GM23338 (cell line): ENCODE measurements around the gene RANGRF. TPM values are rescaled to one million over a fixed set of nuclear protein-coding genes. Genes with fewer than 3 reads are reported as not detected.

Source experiments
- ATAC-seq: fragments of 200-7000 bp; cut with Tn5 transposase; 3 replicates; pipeline ENCODE4 v1.9.1; 2020
- DNase-seq: peaks from one replicate; pipeline ENCODE4 v3.0.0-alpha.2; 2015; ENCODE audit warnings: low spot score
- H2AFZ ChIP-seq: fragments of 200-600 bp; sonication (generic); 2 replicates; pipeline ENCODE4 v1.8.0; 2016; ENCODE audit warnings: antibody characterized with exemption, mild to moderate bottlenecking, moderate library complexity
- H3F3A ChIP-seq: fragments of 200-600 bp; sonication (generic); replicated peaks from 2 replicates; pipeline ENCODE4 v1.8.0; 2017; ENCODE audit warnings: antibody characterized with exemption, mixed run types, low read depth
- H3K27ac ChIP-seq: fragments of 200-600 bp; sonication (generic); 2 replicates; pipeline ENCODE4 v1.6.1; 2016; ENCODE audit warnings: low read depth
- H3K27me3 ChIP-seq: fragments of 200-600 bp; sonication (generic); 2 replicates; pipeline ENCODE4 v1.8.0; 2016; ENCODE audit warnings: mild to moderate bottlenecking, mixed run types, moderate library complexity; ENCODE audit not compliant: insufficient read depth
- H3K36me3 ChIP-seq: fragments of 200-600 bp; sonication (generic); 2 replicates; pipeline ENCODE4 v1.8.0; 2016; ENCODE audit warnings: mild to moderate bottlenecking; ENCODE audit not compliant: insufficient read depth
- H3K4me1 ChIP-seq: fragments of 200-600 bp; sonication (generic); 2 replicates; pipeline ENCODE4 v1.8.0; 2016; ENCODE audit warnings: mild to moderate bottlenecking, moderate library complexity; ENCODE audit not compliant: insufficient read depth
- H3K4me2 ChIP-seq: fragments of 200-600 bp; sonication (generic); 2 replicates; pipeline ENCODE4 v1.7.1; 2017; ENCODE audit warnings: mixed run types
- H3K4me3 ChIP-seq: fragments of 200-600 bp; sonication (generic); 2 replicates; pipeline ENCODE4 v1.6.1; 2016; ENCODE audit warnings: mixed run types
- H3K79me2 ChIP-seq: fragments of 200-600 bp; sonication (generic); replicated peaks from 2 replicates; pipeline ENCODE4 v1.8.0; 2017; ENCODE audit warnings: mild to moderate bottlenecking; ENCODE audit not compliant: insufficient read depth
- H3K9me2 ChIP-seq: fragments of 200-600 bp; sonication (generic); 2 replicates; pipeline ENCODE4 v1.8.0; 2017; ENCODE audit not compliant: insufficient read depth
- H4K20me1 ChIP-seq: fragments of 200-600 bp; sonication (generic); replicated peaks from 2 replicates; pipeline ENCODE4 v1.8.0; 2017; ENCODE audit warnings: mild to moderate bottlenecking; ENCODE audit not compliant: insufficient read depth
- H3K27ac Mint-ChIP-seq: 2 replicates; pipeline ENCODE4 v1.8.0; 2020; ENCODE audit warnings: inconsistent platforms, mild to moderate bottlenecking, moderate library complexity, mixed read lengths
- H3K27me3 Mint-ChIP-seq: 3 replicates; pipeline ENCODE4 v1.8.0; 2022; ENCODE audit warnings: low read depth, mild to moderate bottlenecking, moderate library complexity, mixed read lengths, inconsistent platforms; ENCODE audit not compliant: insufficient read depth, poor library complexity
- H3K36me3 Mint-ChIP-seq: 3 replicates; pipeline ENCODE4 v1.8.0; 2021; ENCODE audit warnings: low read depth, mild to moderate bottlenecking, inconsistent platforms, moderate library complexity, mixed read lengths
- H3K4me1 Mint-ChIP-seq: 3 replicates; pipeline ENCODE4 v1.8.0; 2020; ENCODE audit warnings: mild to moderate bottlenecking, inconsistent platforms, mixed read lengths
- H3K4me3 Mint-ChIP-seq: 3 replicates; pipeline ENCODE4 v1.8.0; 2021; ENCODE audit warnings: moderate library complexity, mild to moderate bottlenecking, inconsistent platforms, mixed read lengths
- H3K9me3 Mint-ChIP-seq: 3 replicates; pipeline ENCODE4 v1.8.0; 2020; ENCODE audit warnings: moderate library complexity, mild to moderate bottlenecking, inconsistent platforms, mixed read lengths
- ETS1 ChIP-seq: IDR thresholded peaks from 2 replicates; pipeline ENCODE4 v1.6.1; 2016; ENCODE audit warnings: antibody characterized with exemption
- EZH2 ChIP-seq: fragments of 200-600 bp; sonication (generic); IDR thresholded peaks from one replicate; pipeline ENCODE4 v1.8.0; 2017; ENCODE audit warnings: antibody characterized with exemption, mild to moderate bottlenecking, low read depth; ENCODE audit not compliant: unreplicated experiment
- EZH2phosphoT487 ChIP-seq: fragments of 200-600 bp; sonication (generic); IDR thresholded peaks from one replicate; pipeline ENCODE4 v1.8.1; 2018; ENCODE audit warnings: antibody characterized with exemption; ENCODE audit not compliant: unreplicated experiment
- JUNB ChIP-seq: IDR thresholded peaks from one replicate; pipeline ENCODE4 v1.6.1; 2016; ENCODE audit warnings: antibody characterized with exemption; ENCODE audit not compliant: unreplicated experiment
- POLR2AphosphoS5 ChIP-seq: IDR thresholded peaks from 2 replicates; pipeline ENCODE4 v1.6.1; 2016; ENCODE audit warnings: antibody characterized with exemption, low read depth
- ZNF462 ChIP-seq: fragments of 250-450 bp; sonication (Bioruptor Pico); IDR thresholded peaks from 2 replicates; pipeline ENCODE4 v1.5.0; 2020; ENCODE audit warnings: mild to moderate bottlenecking, moderate library complexity
- polyA plus RNA-seq: library from polyadenylated mRNA; unstranded; fragments of >200 nt; fragmentation: Nextera tagmentation; extraction: Ambion mirVana; gene quantifications from 2 replicates; pipeline ENCODE4 v1.2.1, GENCODE V29; 2016
- total RNA-seq: library from RNA; depleted of rRNA; stranded (reverse); fragments of >200 nt; shearing (Covaris generic); gene quantifications from 2 replicates; pipeline ENCODE4 v1.2.3, GENCODE V29; 2014
- TF ChIP-seq, protein P1 (sequence below), 2 experiments: fragments of 200-600 bp in 1 of 2; sonication (generic) in 1 of 2; conservative IDR thresholded peaks; 2 replicates each; pipeline versions ENCODE4 v1.5.1 to v1.6.1; 2016 to 2017; ENCODE audit warnings: antibody characterized with exemption in 2 of 2, low read depth in 2 of 2, mild to moderate bottlenecking in 2 of 2, moderate library complexity in 1 of 2
- TF ChIP-seq, protein P2 (sequence below): IDR thresholded peaks from one replicate; pipeline ENCODE4 v1.6.1; 2018; ENCODE audit warnings: antibody characterized with exemption; ENCODE audit not compliant: unreplicated experiment

RANGRF gene
- total and polyA plus RNA-seq, 2 experiments from 2014 or later = 11.2 to 52.4 TPM

GRCh38 chr17:8310601-8311123 is 22.2 kb downstream of the RANGRF start (continued):
- TF ChIP-seq ZNF462 (CRISPR knock-in tag) = no peak
- TF ChIP-seq JUNB = no peak
- TF ChIP-seq, protein P1, sequence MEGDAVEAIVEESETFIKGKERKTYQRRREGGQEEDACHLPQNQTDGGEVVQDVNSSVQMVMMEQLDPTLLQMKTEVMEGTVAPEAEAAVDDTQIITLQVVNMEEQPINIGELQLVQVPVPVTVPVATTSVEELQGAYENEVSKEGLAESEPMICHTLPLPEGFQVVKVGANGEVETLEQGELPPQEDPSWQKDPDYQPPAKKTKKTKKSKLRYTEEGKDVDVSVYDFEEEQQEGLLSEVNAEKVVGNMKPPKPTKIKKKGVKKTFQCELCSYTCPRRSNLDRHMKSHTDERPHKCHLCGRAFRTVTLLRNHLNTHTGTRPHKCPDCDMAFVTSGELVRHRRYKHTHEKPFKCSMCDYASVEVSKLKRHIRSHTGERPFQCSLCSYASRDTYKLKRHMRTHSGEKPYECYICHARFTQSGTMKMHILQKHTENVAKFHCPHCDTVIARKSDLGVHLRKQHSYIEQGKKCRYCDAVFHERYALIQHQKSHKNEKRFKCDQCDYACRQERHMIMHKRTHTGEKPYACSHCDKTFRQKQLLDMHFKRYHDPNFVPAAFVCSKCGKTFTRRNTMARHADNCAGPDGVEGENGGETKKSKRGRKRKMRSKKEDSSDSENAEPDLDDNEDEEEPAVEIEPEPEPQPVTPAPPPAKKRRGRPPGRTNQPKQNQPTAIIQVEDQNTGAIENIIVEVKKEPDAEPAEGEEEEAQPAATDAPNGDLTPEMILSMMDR (conservative IDR thresholded peaks at IDR 0.05; ENCODE audit: low read depth in 2 of 2) = no peak
- TF ChIP-seq POLR2AphosphoS5 = no peak
- no peak for TF ChIP-seq EZH2

- H4K20me1 ChIP-seq = no peaks in the 10 kb centered on the region
- H3K9me2 ChIP-seq = no peaks in the 10 kb centered on the region
- Mint-ChIP-seq H3K9me3 (no peaks in the 10 kb centered on the region), H3K4me3 (no peak overlapping the region; the same call in 2 of the 3 replicates), H3K27me3 (peaks cover 19% of the 10 kb centered on the region), H3K36me3 (no peaks in the 10 kb centered on the region; the same call in 2 of the 3 replicates), H3K27ac (no peak overlapping the region), H3K4me1 (peaks cover 14% of the 10 kb centered on the region)
- H3K36me3 ChIP-seq = no peaks in the 10 kb centered on the region
- peaks cover 27% of the 10 kb centered on the region for H3K27me3 ChIP-seq
- H3F3A ChIP-seq = peaks cover 7% of the 10 kb centered on the region; the same call in 1 of the 2 replicates
- H3K4me3 ChIP-seq = no peak overlapping the region
- H3K4me1 ChIP-seq = peaks cover 12% of the 10 kb centered on the region
- H3K79me2 ChIP-seq = no peaks in the 10 kb centered on the region
- H3K4me2 ChIP-seq = no peak overlapping the region
- H3K27ac ChIP-seq = no peak overlapping the region
- DNase-seq (no peak), ATAC-seq (no peak)
- no peak overlapping the region for H2AFZ ChIP-seq
- TF ChIP-seq EZH2 (no peak), EZH2phosphoT487 (no peak), ETS1 (no peak), POLR2AphosphoS5 (no peak)
- TF ChIP-seq, protein P2, sequence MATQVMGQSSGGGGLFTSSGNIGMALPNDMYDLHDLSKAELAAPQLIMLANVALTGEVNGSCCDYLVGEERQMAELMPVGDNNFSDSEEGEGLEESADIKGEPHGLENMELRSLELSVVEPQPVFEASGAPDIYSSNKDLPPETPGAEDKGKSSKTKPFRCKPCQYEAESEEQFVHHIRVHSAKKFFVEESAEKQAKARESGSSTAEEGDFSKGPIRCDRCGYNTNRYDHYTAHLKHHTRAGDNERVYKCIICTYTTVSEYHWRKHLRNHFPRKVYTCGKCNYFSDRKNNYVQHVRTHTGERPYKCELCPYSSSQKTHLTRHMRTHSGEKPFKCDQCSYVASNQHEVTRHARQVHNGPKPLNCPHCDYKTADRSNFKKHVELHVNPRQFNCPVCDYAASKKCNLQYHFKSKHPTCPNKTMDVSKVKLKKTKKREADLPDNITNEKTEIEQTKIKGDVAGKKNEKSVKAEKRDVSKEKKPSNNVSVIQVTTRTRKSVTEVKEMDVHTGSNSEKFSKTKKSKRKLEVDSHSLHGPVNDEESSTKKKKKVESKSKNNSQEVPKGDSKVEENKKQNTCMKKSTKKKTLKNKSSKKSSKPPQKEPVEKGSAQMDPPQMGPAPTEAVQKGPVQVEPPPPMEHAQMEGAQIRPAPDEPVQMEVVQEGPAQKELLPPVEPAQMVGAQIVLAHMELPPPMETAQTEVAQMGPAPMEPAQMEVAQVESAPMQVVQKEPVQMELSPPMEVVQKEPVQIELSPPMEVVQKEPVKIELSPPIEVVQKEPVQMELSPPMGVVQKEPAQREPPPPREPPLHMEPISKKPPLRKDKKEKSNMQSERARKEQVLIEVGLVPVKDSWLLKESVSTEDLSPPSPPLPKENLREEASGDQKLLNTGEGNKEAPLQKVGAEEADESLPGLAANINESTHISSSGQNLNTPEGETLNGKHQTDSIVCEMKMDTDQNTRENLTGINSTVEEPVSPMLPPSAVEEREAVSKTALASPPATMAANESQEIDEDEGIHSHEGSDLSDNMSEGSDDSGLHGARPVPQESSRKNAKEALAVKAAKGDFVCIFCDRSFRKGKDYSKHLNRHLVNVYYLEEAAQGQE = no peak
- TF ChIP-seq, protein P1 (conservative IDR thresholded peaks at IDR 0.05; ENCODE audit: low read depth in 2 of 2) = no peak
Observed at GRCh38 chr17:8311131-8311790, 22.8 kb downstream of the RANGRF start.
